ENCODE measurements around the gene CLMN. TPM values are rescaled to one million over a fixed set of nuclear protein-coding genes. Genes with fewer than 3 reads are reported as not detected.

The CLMN gene
- total RNA-seq, 2 experiments from 2014 or later: 0.27 to 0.67 TPM

- ChIA-PET POLR2A (no interaction called here), CTCF (no interaction called here)
- no peaks in the 10 kb centered on the region for H3K36me3 Mint-ChIP-seq (ENCODE audit: low read depth)
- ATAC-seq (ENCODE audit: poor library complexity) (no peak), DNase-seq (no peak)
- H3K4me3 ChIP-seq (ENCODE audit: low read length): no peak overlapping the region
- H3K27me3 ChIP-seq (ENCODE audit: control insufficient read depth in 1 of 2, insufficient read depth in 2 of 2, low read length in 2 of 2): peaks cover 12% of the 10 kb centered on the region in 2 experiments
- peaks cover 2% of the 10 kb centered on the region for H3K9me3 Mint-ChIP-seq
- peaks cover 39% of the 10 kb centered on the region for H3K27me3 Mint-ChIP-seq
- intact Hi-C loops (cut with DNase I, micrococcal nuclease): no loop called here
- H3K4me1 ChIP-seq (ENCODE audit: insufficient read depth, low read length): no peaks in the 10 kb centered on the region
- no peaks in the 10 kb centered on the region for H3K4me1 Mint-ChIP-seq (ENCODE audit: low read depth)
- H3K9me3 ChIP-seq (ENCODE audit: control insufficient read depth in 1 of 2, insufficient read depth in 1 of 2, low read length in 2 of 2): peaks cover 0 to 9% of the 10 kb centered on the region in 2 experiments
- H3K27ac ChIP-seq (ENCODE audit: low read depth in 1 of 2, low read length in 2 of 2): no peak overlapping the region
- no peak overlapping the region for H3K4me3 Mint-ChIP-seq
- H3K36me3 ChIP-seq (ENCODE audit: insufficient read depth, low read length): no peaks in the 10 kb centered on the region
- TF ChIP-seq CTCF (IDR thresholded peaks at IDR 0.05): no peak
- H3K27ac Mint-ChIP-seq: no peak overlapping the region
These were observed 35.7 kb upstream of the CLMN start for GRCh38 chr14:95355422-95355821.

GRCh38 chr14:95354834-95355233, 35.1 kb upstream of the CLMN start:
- Mint-ChIP-seq H3K27ac (no peak overlapping the region), H3K9me3 (peaks cover 2% of the 10 kb centered on the region)

GRCh38 chr14:95353664-95354063, 34.0 kb upstream of the CLMN start:
- intact Hi-C loops (cut with DNase I, micrococcal nuclease): no loop called here
- H3K27me3 Mint-ChIP-seq: peaks cover 35% of the 10 kb centered on the region
- TF ChIP-seq CTCF (IDR thresholded peaks at IDR 0.05): no peak
- peaks cover 2% of the 10 kb centered on the region for H3K9me3 Mint-ChIP-seq
- Histone ChIP-seq H3K4me1 (ENCODE audit: insufficient read depth, low read length) (no peaks in the 10 kb centered on the region), H3K36me3 (ENCODE audit: insufficient read depth, low read length) (no peaks in the 10 kb centered on the region), H3K9me3 (ENCODE audit: control insufficient read depth in 1 of 2, insufficient read depth in 1 of 2, low read length in 2 of 2) (peaks cover 0 to 9% of the 10 kb centered on the region in 2 experiments), H3K27me3 (ENCODE audit: control insufficient read depth in 1 of 2, insufficient read depth in 2 of 2, low read length in 2 of 2) (peaks cover 4 to 11% of the 10 kb centered on the region in 2 experiments), H3K4me3 (ENCODE audit: low read length) (no peak overlapping the region), H3K27ac (ENCODE audit: low read depth in 1 of 2, low read length in 2 of 2) (no peak overlapping the region)
- CTCF ChIA-PET: no interaction called here
- H3K4me1 Mint-ChIP-seq (ENCODE audit: low read depth): no peaks in the 10 kb centered on the region
- no peak overlapping the region for H3K4me3 Mint-ChIP-seq
- no peaks in the 10 kb centered on the region for H3K36me3 Mint-ChIP-seq (ENCODE audit: low read depth)
- peak in 1 of 14 experiments; percentile 12 for DNase-seq
- ATAC-seq (ENCODE audit: poor library complexity): no peak
- no peak overlapping the region for H3K27ac Mint-ChIP-seq
- POLR2A ChIA-PET: no interaction called here

More at GRCh38 chr14:95354834-95355233, 35.1 kb upstream of the CLMN start:
- TF ChIP-seq CTCF (IDR thresholded peaks at IDR 0.05): no peak
- Histone ChIP-seq H3K9me3 (ENCODE audit: control insufficient read depth in 1 of 2, insufficient read depth in 1 of 2, low read length in 2 of 2) (peaks cover 0 to 9% of the 10 kb centered on the region in 2 experiments), H3K36me3 (ENCODE audit: insufficient read depth, low read length) (no peaks in the 10 kb centered on the region), H3K27ac (ENCODE audit: low read depth in 1 of 2, low read length in 2 of 2) (no peak overlapping the region), H3K4me3 (ENCODE audit: low read length) (no peak overlapping the region), H3K4me1 (ENCODE audit: insufficient read depth, low read length) (no peaks in the 10 kb centered on the region), H3K27me3 (ENCODE audit: control insufficient read depth in 1 of 2, insufficient read depth in 2 of 2, low read length in 2 of 2) (peaks cover 8 to 11% of the 10 kb centered on the region in 2 experiments)
- peaks cover 37% of the 10 kb centered on the region for H3K27me3 Mint-ChIP-seq
- ATAC-seq (ENCODE audit: poor library complexity) (no peak), DNase-seq (no peak)
- ChIA-PET CTCF (no interaction called here), POLR2A (no interaction called here)
- no peaks in the 10 kb centered on the region for H3K4me1 Mint-ChIP-seq (ENCODE audit: low read depth)
- intact Hi-C loops (cut with DNase I, micrococcal nuclease): no loop called here
- H3K4me3 Mint-ChIP-seq: no peak overlapping the region
- no peaks in the 10 kb centered on the region for H3K36me3 Mint-ChIP-seq (ENCODE audit: low read depth)
